Colonic mucosa (tissue), 4 donors: ENCODE results near the gene OSGEP. TPM values are rescaled to one million over a fixed set of nuclear protein-coding genes. Genes with fewer than 3 reads are reported as not detected.
"Not testable (repeated sequence)": the region's sequence is repeated elsewhere in the genome, so short reads cannot be mapped to it uniquely, and the experiment has no call there.

Experiments
- DNase-seq: peaks from one replicate; pipeline ENCODE4 v3.0.0-alpha.2; 2020
- H3K27ac ChIP-seq: fragments of 200-600 bp; one replicate; pipeline ENCODE4 v1.8.0; 2021
- H3K27me3 ChIP-seq: fragments of 200-600 bp; one replicate; pipeline ENCODE4 v1.8.0; 2021
- H3K36me3 ChIP-seq: fragments of 200-600 bp; one replicate; pipeline ENCODE4 v1.8.0; 2021
- H3K4me1 ChIP-seq: fragments of 200-600 bp; one replicate; pipeline ENCODE4 v1.8.0; 2021; ENCODE audit warnings: mild to moderate bottlenecking
- H3K4me3 ChIP-seq: fragments of 200-600 bp; one replicate; pipeline ENCODE4 v1.8.0; 2021
- H3K9ac ChIP-seq, 2 donors: one replicate each; pipeline ENCODE4 v1.7.0; 2013; ENCODE audit warnings: control low read depth in 2 of 2, low read depth in 2 of 2, low read length in 2 of 2
- H3K9me3 ChIP-seq: fragments of 200-600 bp; one replicate; pipeline ENCODE4 v1.8.0; 2021
- CTCF ChIP-seq: fragments of 200-600 bp; IDR thresholded peaks from one replicate; pipeline ENCODE4 v1.8.0; 2022; ENCODE audit warnings: antibody characterized with exemption, mild to moderate bottlenecking
- intact Hi-C: fragments of 100-400 bp; cut with DNase I; formaldehyde crosslinking; loops from one replicate; pipeline ENCODE4 v1.14.1; 2022
- total RNA-seq, 2 donors: library from RNA; stranded (reverse); fragmentation: NEBNext Ultra II Directional in 1 of 2; extraction: Animal tissue kit (Norgen Biotek cat#: 25700) in 1 of 2; gene quantifications; one replicate each; pipeline ENCODE4 v1.2.1, GENCODE V29; 2021
- donor health status: healthy.
- donor health status: DM: no; HTN: no; CAD: no.
- donor health status: DM: no; HTN: no; CAD: no.

Gene OSGEP
- total RNA-seq, 2 donors from 2014 or later = 26.9 to 42.0 TPM

- DNase-seq = no peak
- intact Hi-C loops = no loop called here
- no peak for TF ChIP-seq CTCF
- Histone ChIP-seq H3K4me1 (no peaks in the 10 kb centered on the region), H3K27me3 (no peaks in the 10 kb centered on the region), H3K36me3 (peaks cover 16% of the 10 kb centered on the region), H3K9ac (no peak overlapping the region), H3K9me3 (no peaks in the 10 kb centered on the region), H3K27ac (no peak overlapping the region), H3K4me3 (no peak overlapping the region)
Observed at GRCh38 chr14:20446889-20447288, 7.7 kb downstream of the OSGEP start.

GRCh38 chr14:20443650-20444049, 11.0 kb downstream of the OSGEP start:
- H3K9ac ChIP-seq, H3K9me3 ChIP-seq, DNase-seq, H3K4me3 ChIP-seq, H3K4me1 ChIP-seq, H3K27me3 ChIP-seq, H3K27ac ChIP-seq, intact Hi-C loops: not testable (repeated sequence)
- H3K36me3 ChIP-seq = peaks cover 11% of the 10 kb centered on the region

- no peak overlapping the region for H3K4me3 ChIP-seq
- no peaks in the 10 kb centered on the region for H3K36me3 ChIP-seq
- H3K9ac ChIP-seq = no peak overlapping the region
- H3K9me3 ChIP-seq = no peaks in the 10 kb centered on the region
- H3K27ac ChIP-seq = no peak overlapping the region
- H3K4me1 ChIP-seq = no peaks in the 10 kb centered on the region
- no peak for TF ChIP-seq CTCF
- H3K27me3 ChIP-seq = no peaks in the 10 kb centered on the region
- intact Hi-C loops = no loop called here
- DNase-seq = no peak
Observed at GRCh38 chr14:20441461-20441860, 13.2 kb downstream of the OSGEP start.

- H3K27me3 ChIP-seq = no peaks in the 10 kb centered on the region
- no peaks in the 10 kb centered on the region for H3K36me3 ChIP-seq
- no peaks in the 10 kb centered on the region for H3K4me1 ChIP-seq
- DNase-seq = no peak
- no peak for TF ChIP-seq CTCF
- no peak overlapping the region for H3K27ac ChIP-seq
- H3K4me3 ChIP-seq = no peak overlapping the region
- H3K9ac ChIP-seq = no peak overlapping the region
- no peaks in the 10 kb centered on the region for H3K9me3 ChIP-seq
- intact Hi-C loops = no loop called here
Observed at GRCh38 chr14:20440882-20441281, 13.7 kb downstream of the OSGEP start.

- Histone ChIP-seq H3K4me3 (no peak overlapping the region), H3K27ac (no peak overlapping the region), H3K4me1 (no peaks in the 10 kb centered on the region), H3K36me3 (no peaks in the 10 kb centered on the region), H3K9me3 (no peaks in the 10 kb centered on the region), H3K9ac (no peak overlapping the region), H3K27me3 (no peaks in the 10 kb centered on the region)
- TF ChIP-seq CTCF = no peak
- no peak for DNase-seq
- intact Hi-C loops = no loop called here
Observed at GRCh38 chr14:20440465-20440864, 14.1 kb downstream of the OSGEP start.

- Histone ChIP-seq H3K9ac (no peak overlapping the region), H3K9me3 (no peaks in the 10 kb centered on the region), H3K4me3 (no peak overlapping the region), H3K27me3 (no peaks in the 10 kb centered on the region), H3K4me1 (no peaks in the 10 kb centered on the region), H3K36me3 (no peaks in the 10 kb centered on the region), H3K27ac (no peak overlapping the region)
- no peak for TF ChIP-seq CTCF
- no peak for DNase-seq
- intact Hi-C loops = no loop called here
Observed at GRCh38 chr14:20438664-20439063, 15.9 kb downstream of the OSGEP start.
